ENCODE data around the gene IGFALS. TPM values are rescaled to one million over a fixed set of nuclear protein-coding genes. Genes with fewer than 3 reads are reported as not detected.

Gene IGFALS
- total RNA-seq, 2 donors from 2014 or later: not detected

DNA sequence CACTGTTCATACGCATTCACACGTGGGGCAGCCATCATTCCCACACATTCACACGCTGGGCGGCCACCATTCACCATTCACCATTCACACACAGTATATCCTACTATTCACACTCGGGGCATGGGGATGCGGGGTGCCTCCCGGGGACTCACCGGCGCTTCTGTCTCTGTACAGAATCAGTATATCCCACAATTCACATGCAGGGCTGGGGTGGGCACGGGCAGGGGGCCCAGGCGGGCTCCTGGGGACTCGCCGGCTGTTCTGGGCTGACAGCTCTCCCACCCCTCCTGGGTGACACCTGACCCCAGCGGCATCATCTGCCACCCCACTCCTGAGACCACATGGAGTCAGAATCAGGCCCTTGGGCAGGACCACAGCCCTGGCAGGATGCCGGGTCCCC lies 31.8 kb downstream of the IGFALS start:
- WGBS, 2 experiments (ENCODE audit: insufficient coverage in 1 of 2, insufficient read length in 1 of 2): 95 to 97% methylated on average over 9 to 15 of the region's 15 CpGs
- Mint-ChIP-seq H3K27ac (no peak overlapping the region), H3K9me3 (no peaks in the 10 kb centered on the region), H3K4me3 (no peak overlapping the region), H3K4me1 (no peaks in the 10 kb centered on the region), H3K36me3 (ENCODE audit: low read depth) (peaks cover 15% of the 10 kb centered on the region), H3K27me3 (ENCODE audit: insufficient read depth) (no peaks in the 10 kb centered on the region)
- Histone ChIP-seq H3K4me3 (ENCODE audit: low read length) (no peak overlapping the region), H3K9ac (ENCODE audit: extremely low read depth, low read length, poor library complexity, severe bottlenecking) (no peak overlapping the region), H3K27ac (ENCODE audit: low read depth, low read length) (no peak overlapping the region), H3K27me3 (ENCODE audit: control insufficient read depth, insufficient read depth, low read length, poor library complexity, severe bottlenecking) (no peaks in the 10 kb centered on the region), H3K9me3 (ENCODE audit: control insufficient read depth, low read length) (no peaks in the 10 kb centered on the region), H3K36me3 (ENCODE audit: control insufficient read depth, insufficient read depth, low read length) (peaks cover 15% of the 10 kb centered on the region), H3K4me1 (ENCODE audit: control insufficient read depth, insufficient read depth, low read length) (no peaks in the 10 kb centered on the region)
- no peak for DNase-seq
- TF ChIP-seq, protein P1, sequence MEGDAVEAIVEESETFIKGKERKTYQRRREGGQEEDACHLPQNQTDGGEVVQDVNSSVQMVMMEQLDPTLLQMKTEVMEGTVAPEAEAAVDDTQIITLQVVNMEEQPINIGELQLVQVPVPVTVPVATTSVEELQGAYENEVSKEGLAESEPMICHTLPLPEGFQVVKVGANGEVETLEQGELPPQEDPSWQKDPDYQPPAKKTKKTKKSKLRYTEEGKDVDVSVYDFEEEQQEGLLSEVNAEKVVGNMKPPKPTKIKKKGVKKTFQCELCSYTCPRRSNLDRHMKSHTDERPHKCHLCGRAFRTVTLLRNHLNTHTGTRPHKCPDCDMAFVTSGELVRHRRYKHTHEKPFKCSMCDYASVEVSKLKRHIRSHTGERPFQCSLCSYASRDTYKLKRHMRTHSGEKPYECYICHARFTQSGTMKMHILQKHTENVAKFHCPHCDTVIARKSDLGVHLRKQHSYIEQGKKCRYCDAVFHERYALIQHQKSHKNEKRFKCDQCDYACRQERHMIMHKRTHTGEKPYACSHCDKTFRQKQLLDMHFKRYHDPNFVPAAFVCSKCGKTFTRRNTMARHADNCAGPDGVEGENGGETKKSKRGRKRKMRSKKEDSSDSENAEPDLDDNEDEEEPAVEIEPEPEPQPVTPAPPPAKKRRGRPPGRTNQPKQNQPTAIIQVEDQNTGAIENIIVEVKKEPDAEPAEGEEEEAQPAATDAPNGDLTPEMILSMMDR (conservative IDR thresholded peaks at IDR 0.05): no peak

DNA sequence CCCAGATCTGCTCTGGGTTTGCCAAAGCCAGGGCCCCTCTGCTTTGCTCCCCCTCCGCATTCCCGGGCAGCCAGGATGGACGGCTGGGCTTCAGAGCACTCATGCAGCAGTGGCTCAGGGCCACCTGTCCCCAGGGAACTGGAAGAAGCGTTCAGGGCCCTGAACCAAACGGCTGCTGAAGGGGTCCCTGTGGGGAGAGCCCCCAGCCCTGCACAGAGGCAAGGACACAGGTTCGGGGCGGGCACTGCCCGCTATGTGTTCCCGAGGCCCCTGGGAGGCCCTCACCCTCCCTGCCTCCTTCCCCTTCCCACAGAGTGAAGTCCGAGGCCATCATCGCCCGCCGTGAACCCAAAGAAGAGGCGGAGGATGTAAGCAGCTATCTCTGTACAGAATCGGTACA lies 32.6 kb downstream of the IGFALS start:
- H3K4me1 Mint-ChIP-seq: no peaks in the 10 kb centered on the region
- DNase-seq: no peak
- no peaks in the 10 kb centered on the region for H3K4me1 ChIP-seq (ENCODE audit: control insufficient read depth, insufficient read depth, low read length)
- WGBS, 2 experiments (ENCODE audit: insufficient coverage in 1 of 2, insufficient read length in 1 of 2): 95 to 98% methylated on average over 7 to 15 of the region's 15 CpGs
- no peaks in the 10 kb centered on the region for H3K9me3 ChIP-seq (ENCODE audit: control insufficient read depth, low read length)
- no peak overlapping the region for H3K4me3 Mint-ChIP-seq
- no peak overlapping the region for H3K27ac ChIP-seq (ENCODE audit: low read depth, low read length)
- H3K9me3 Mint-ChIP-seq: no peaks in the 10 kb centered on the region
- H3K36me3 ChIP-seq (ENCODE audit: control insufficient read depth, insufficient read depth, low read length): peaks cover 18% of the 10 kb centered on the region
- H3K9ac ChIP-seq (ENCODE audit: extremely low read depth, low read length, poor library complexity, severe bottlenecking): no peak overlapping the region
- H3K4me3 ChIP-seq (ENCODE audit: low read length): no peak overlapping the region
- no peaks in the 10 kb centered on the region for H3K27me3 Mint-ChIP-seq (ENCODE audit: insufficient read depth)
- no peaks in the 10 kb centered on the region for H3K27me3 ChIP-seq (ENCODE audit: control insufficient read depth, insufficient read depth, low read length, poor library complexity, severe bottlenecking)
- peaks cover 14% of the 10 kb centered on the region for H3K36me3 Mint-ChIP-seq (ENCODE audit: low read depth)
- TF ChIP-seq, protein P1 (conservative IDR thresholded peaks at IDR 0.05): no peak
- no peak overlapping the region for H3K27ac Mint-ChIP-seq

DNA sequence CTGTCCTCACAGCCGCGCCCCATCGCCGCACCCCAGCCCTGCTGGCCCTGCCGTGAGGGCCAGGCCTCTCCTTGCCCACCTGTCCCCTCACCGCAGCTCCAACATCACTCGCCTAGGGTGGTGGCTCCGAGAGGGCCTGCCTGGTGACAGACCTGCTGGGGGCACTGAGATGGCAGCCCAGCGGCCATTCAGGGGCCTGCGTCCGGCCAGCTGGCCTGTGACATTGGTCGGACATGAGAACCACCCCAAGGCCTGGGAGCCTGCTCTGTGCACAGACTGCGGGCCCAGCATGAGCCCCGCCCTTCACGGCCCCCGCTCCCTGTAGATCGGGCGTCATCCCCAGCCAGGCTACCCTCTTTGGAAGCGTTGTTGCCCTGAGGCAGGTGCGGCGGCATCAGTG lies 34.0 kb downstream of the IGFALS start:
- Mint-ChIP-seq H3K27me3 (ENCODE audit: insufficient read depth) (no peaks in the 10 kb centered on the region), H3K4me1 (no peaks in the 10 kb centered on the region), H3K9me3 (no peaks in the 10 kb centered on the region), H3K36me3 (ENCODE audit: low read depth) (peaks cover 18% of the 10 kb centered on the region), H3K27ac (no peak overlapping the region), H3K4me3 (no peak overlapping the region)
- Histone ChIP-seq H3K27me3 (ENCODE audit: control insufficient read depth, insufficient read depth, low read length, poor library complexity, severe bottlenecking) (no peaks in the 10 kb centered on the region), H3K36me3 (ENCODE audit: control insufficient read depth, insufficient read depth, low read length) (peaks cover 18% of the 10 kb centered on the region), H3K4me3 (ENCODE audit: low read length) (no peak overlapping the region), H3K9ac (ENCODE audit: extremely low read depth, low read length, poor library complexity, severe bottlenecking) (no peak overlapping the region), H3K9me3 (ENCODE audit: control insufficient read depth, low read length) (no peaks in the 10 kb centered on the region), H3K4me1 (ENCODE audit: control insufficient read depth, insufficient read depth, low read length) (no peaks in the 10 kb centered on the region), H3K27ac (ENCODE audit: low read depth, low read length) (no peak overlapping the region)
- 93 to 96% methylated on average over 13 to 21 of the region's 21 CpGs for WGBS, 2 experiments (ENCODE audit: insufficient coverage in 1 of 2, insufficient read length in 1 of 2)
- DNase-seq: no peak
- TF ChIP-seq, protein P1 (conservative IDR thresholded peaks at IDR 0.05): no peak

All from endodermal cell (in vitro differentiated cells).